GM19240 (cell line): ENCODE results near the gene NLRC3.
"Not testable (repeated sequence)": the region's sequence is repeated elsewhere in the genome, so short reads cannot be mapped to it uniquely, and the experiment has no call there.

Experiments used
- DNase-seq: peaks from one replicate; pipeline ENCODE4 v3.0.0; 2011; ENCODE audit warnings: low spot score; ENCODE audit not compliant: insufficient read length

NLRC3 gene

GRCh38 chr16:3518292-3518985, 58.8 kb downstream of the NLRC3 start:
- no peak for DNase-seq

GRCh38 chr16:3515897-3516296, 61.3 kb downstream of the NLRC3 start:
- no peak for DNase-seq

- no peak for DNase-seq
These were observed 62.6 kb downstream of the NLRC3 start for GRCh38 chr16:3514621-3515020.

GRCh38 chr16:3513892-3514583, 63.2 kb downstream of the NLRC3 start:
- no peak for DNase-seq

GRCh38 chr16:3511286-3512180, 65.7 kb downstream of the NLRC3 start:
- no peak for DNase-seq

GRCh38 chr16:3510416-3510815, 66.8 kb downstream of the NLRC3 start:
- DNase-seq, result no peak

GRCh38 chr16:3509470-3509928, 67.7 kb downstream of the NLRC3 start:
- DNase-seq, result no peak

GRCh38 chr16:3508736-3509135, 68.5 kb downstream of the NLRC3 start:
- DNase-seq, result no peak

GRCh38 chr16:3503523-3503922, 73.7 kb downstream of the NLRC3 start:
- no peak for DNase-seq

- no peak for DNase-seq
These were observed 75.3 kb downstream of the NLRC3 start for GRCh38 chr16:3501783-3502400.

GRCh38 chr16:3501412-3501761, 75.8 kb downstream of the NLRC3 start:
- DNase-seq, result not testable (repeated sequence)

GRCh38 chr16:3498988-3499387, 78.2 kb downstream of the NLRC3 start:
- DNase-seq, result no peak

- no peak for DNase-seq
These were observed 79.4 kb downstream of the NLRC3 start for GRCh38 chr16:3497771-3498170.

- DNase-seq, result no peak
These were observed 80.8 kb downstream of the NLRC3 start for GRCh38 chr16:3496386-3496785.

GRCh38 chr16:3495176-3495575, 82.0 kb downstream of the NLRC3 start, which contains the start of gene C16orf90:
Gene C16orf90 (minus strand): TSS chr16:3495489. CDS start chr16:3495421, 68 bp downstream.
- DNase-seq, result no peak

GRCh38 chr16:3494386-3494973, 82.7 kb downstream of the NLRC3 start:
- no peak for DNase-seq

GRCh38 chr16:3492356-3492755, 84.8 kb downstream of the NLRC3 start:
- no peak for DNase-seq

GRCh38 chr16:3490911-3491629, 86.1 kb downstream of the NLRC3 start:
- no peak for DNase-seq
